ENCODE data around the gene SNX24. TPM values are rescaled to one million over a fixed set of nuclear protein-coding genes. Genes with fewer than 3 reads are reported as not detected.

Gene SNX24
- polyA plus RNA-seq, 1 experiment = 14.8 TPM

DNA sequence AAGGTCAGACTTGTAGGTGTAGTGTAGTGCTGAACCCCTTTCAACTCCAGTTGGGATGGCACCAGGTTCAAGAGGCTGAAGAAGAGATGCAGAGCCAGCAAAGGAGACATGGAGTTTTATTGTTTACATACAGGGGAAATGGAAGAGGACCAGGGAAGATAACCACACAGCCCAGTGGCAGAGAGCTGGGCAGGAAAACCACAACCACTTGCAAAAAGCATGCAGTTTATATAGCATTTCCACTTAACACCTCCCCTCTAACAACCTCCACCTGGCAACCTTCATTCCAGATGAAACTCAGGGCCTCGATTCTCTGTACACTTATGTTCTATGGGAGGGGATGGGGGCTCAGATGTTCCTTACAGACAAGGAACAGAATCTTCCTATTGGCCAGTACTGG, 56.9 kb downstream of the SNX24 start:
- TF ChIP-seq, protein P1, sequence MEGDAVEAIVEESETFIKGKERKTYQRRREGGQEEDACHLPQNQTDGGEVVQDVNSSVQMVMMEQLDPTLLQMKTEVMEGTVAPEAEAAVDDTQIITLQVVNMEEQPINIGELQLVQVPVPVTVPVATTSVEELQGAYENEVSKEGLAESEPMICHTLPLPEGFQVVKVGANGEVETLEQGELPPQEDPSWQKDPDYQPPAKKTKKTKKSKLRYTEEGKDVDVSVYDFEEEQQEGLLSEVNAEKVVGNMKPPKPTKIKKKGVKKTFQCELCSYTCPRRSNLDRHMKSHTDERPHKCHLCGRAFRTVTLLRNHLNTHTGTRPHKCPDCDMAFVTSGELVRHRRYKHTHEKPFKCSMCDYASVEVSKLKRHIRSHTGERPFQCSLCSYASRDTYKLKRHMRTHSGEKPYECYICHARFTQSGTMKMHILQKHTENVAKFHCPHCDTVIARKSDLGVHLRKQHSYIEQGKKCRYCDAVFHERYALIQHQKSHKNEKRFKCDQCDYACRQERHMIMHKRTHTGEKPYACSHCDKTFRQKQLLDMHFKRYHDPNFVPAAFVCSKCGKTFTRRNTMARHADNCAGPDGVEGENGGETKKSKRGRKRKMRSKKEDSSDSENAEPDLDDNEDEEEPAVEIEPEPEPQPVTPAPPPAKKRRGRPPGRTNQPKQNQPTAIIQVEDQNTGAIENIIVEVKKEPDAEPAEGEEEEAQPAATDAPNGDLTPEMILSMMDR (IDR thresholded peaks at IDR 0.05; ENCODE audit: low read depth, low read length) = no peak
- POLR2A ChIA-PET = no interaction called here

DNA sequence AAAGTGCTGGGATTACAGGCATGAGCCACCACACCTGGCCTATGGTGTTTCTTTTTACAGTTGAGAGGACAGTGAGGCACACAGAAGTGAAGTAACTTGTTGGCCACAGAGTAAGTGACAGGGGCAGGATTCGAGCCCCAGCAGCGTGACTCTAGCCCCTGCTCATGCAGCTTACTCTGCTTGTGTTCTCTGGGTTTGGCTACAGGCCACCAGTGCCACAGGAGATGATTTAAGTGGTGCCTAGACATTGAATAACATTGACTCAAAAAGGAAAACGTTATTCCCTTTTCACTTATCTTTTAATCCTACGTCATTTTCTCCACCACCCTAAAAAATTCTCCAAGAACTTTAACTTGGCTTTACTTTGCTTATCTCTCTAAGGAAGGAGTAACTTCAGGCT, 61.4 kb downstream of the SNX24 start:
- H3K27ac ChIP-seq (ENCODE audit: low read depth, low read length) = no peak overlapping the region

More for the DNA sequence above, 56.9 kb downstream of the SNX24 start:
- H3K4me3 ChIP-seq (ENCODE audit: low read depth, low read length) = no peak overlapping the region
- no peaks in the 10 kb centered on the region for H3K9me3 ChIP-seq (ENCODE audit: control insufficient read depth, insufficient read depth, low read length)
- H3K27me3 ChIP-seq (ENCODE audit: control insufficient read depth, insufficient read depth, low read length) = no peaks in the 10 kb centered on the region
- CTCF ChIA-PET = no interaction called here
- H3K27ac ChIP-seq (ENCODE audit: low read depth, low read length) = no peak overlapping the region
- no peak for DNase-seq (ENCODE audit: low read depth, low spot score)

DNA sequence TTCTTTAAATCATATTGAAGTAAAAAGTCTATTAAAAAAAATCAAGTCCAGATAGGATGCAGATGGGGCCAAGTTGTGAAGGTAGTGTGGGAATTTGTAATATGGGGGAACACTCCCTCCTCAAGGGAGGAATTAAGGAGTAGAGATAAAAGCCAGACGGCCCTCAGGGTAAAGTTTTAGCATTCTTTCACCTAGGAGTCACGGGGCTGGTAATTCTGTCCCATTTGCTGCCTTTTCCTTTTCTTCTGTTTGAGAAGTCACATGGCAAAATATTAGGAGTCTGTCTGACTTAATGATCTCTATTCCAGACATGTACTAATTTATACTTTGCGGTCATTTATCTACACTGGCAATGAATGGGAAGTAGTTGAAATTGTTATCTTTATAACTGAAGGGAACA, 61.9 kb downstream of the SNX24 start:
- H3K27ac ChIP-seq (ENCODE audit: low read depth, low read length) = no peak overlapping the region
- POLR2A ChIA-PET = no interaction called here
- no peak for DNase-seq (ENCODE audit: low read depth, low spot score)
- no peak overlapping the region for H3K4me3 ChIP-seq (ENCODE audit: low read depth, low read length)
- H3K9me3 ChIP-seq (ENCODE audit: control insufficient read depth, insufficient read depth, low read length) = no peaks in the 10 kb centered on the region
- CTCF ChIA-PET = no interaction called here
- no peaks in the 10 kb centered on the region for H3K27me3 ChIP-seq (ENCODE audit: control insufficient read depth, insufficient read depth, low read length)
- TF ChIP-seq, protein P1 (IDR thresholded peaks at IDR 0.05; ENCODE audit: low read depth, low read length) = no peak

More for the DNA sequence above, 61.4 kb downstream of the SNX24 start:
- Histone ChIP-seq H3K4me3 (ENCODE audit: low read depth, low read length) (no peak overlapping the region), H3K9me3 (ENCODE audit: control insufficient read depth, insufficient read depth, low read length) (no peaks in the 10 kb centered on the region), H3K27me3 (ENCODE audit: control insufficient read depth, insufficient read depth, low read length) (no peaks in the 10 kb centered on the region)
- ChIA-PET POLR2A (no interaction called here), CTCF (no interaction called here)
- DNase-seq (ENCODE audit: low read depth, low spot score) = no peak
- TF ChIP-seq, protein P1 (IDR thresholded peaks at IDR 0.05; ENCODE audit: low read depth, low read length) = no peak

DNA sequence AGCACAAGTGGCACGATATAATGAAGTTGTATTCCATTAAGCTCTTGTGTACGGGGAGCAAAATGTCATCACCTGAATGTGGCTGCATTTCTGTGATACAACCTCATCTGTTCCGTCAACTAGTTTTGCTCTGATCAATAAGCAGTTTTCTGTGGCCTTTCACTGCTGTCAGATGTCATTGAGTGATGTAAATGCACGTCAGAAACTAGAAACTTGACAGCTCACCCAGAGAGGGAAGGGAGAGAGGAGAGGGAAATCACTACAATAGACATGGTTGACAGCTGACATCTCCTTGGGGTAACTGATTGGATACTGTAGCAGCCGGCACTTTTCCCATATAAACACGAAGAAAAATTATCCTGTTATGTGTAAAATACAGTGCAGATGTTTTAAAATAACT, 62.7 kb downstream of the SNX24 start:
- Histone ChIP-seq H3K27me3 (ENCODE audit: control insufficient read depth, insufficient read depth, low read length) (no peaks in the 10 kb centered on the region), H3K4me3 (ENCODE audit: low read depth, low read length) (no peak overlapping the region), H3K9me3 (ENCODE audit: control insufficient read depth, insufficient read depth, low read length) (no peaks in the 10 kb centered on the region), H3K27ac (ENCODE audit: low read depth, low read length) (no peak overlapping the region)
- DNase-seq (ENCODE audit: low read depth, low spot score) = no peak
- TF ChIP-seq, protein P1 (IDR thresholded peaks at IDR 0.05; ENCODE audit: low read depth, low read length) = no peak
- ChIA-PET CTCF (no interaction called here), POLR2A (no interaction called here)

DNA sequence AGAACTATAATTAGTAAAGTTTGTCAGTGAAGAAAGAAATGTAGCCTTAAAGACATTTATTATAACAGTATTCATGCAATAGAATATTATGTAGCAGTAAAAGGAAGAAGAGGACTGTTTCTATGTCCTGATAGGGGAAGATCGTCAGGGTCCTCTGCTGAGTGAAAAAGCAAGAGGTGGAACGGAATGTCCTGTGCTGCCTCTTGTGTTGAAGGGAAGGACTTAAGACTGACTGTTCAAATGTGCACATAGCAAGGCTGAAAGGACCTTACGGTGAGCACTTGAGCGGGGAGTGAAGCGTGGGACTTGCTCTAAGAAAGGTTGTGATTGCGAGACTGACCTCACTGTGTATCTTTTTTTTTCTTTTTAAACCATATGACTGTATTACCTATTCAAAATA, 63.2 kb downstream of the SNX24 start:
- TF ChIP-seq, protein P1 (IDR thresholded peaks at IDR 0.05; ENCODE audit: low read depth, low read length) = no peak
- DNase-seq (ENCODE audit: low read depth, low spot score) = no peak
- Histone ChIP-seq H3K4me3 (ENCODE audit: low read depth, low read length) (no peak overlapping the region), H3K27ac (ENCODE audit: low read depth, low read length) (no peak overlapping the region), H3K27me3 (ENCODE audit: control insufficient read depth, insufficient read depth, low read length) (no peaks in the 10 kb centered on the region), H3K9me3 (ENCODE audit: control insufficient read depth, insufficient read depth, low read length) (peaks cover 4% of the 10 kb centered on the region; the same call in 1 of the 2 replicates)
- POLR2A ChIA-PET = no interaction called here
- CTCF ChIA-PET = no interaction called here
